ENCODE data around the gene TRIM56. TPM values are rescaled to one million over a fixed set of nuclear protein-coding genes. Genes with fewer than 3 reads are reported as not detected.

Gene TRIM56
- total and polyA plus RNA-seq, 9 of the 15 experiments (the other 6 are each of a cell fraction or from before 2014, with no cell fraction given), result 2.0 to 29.7 (median 11.6) TPM

DNA sequence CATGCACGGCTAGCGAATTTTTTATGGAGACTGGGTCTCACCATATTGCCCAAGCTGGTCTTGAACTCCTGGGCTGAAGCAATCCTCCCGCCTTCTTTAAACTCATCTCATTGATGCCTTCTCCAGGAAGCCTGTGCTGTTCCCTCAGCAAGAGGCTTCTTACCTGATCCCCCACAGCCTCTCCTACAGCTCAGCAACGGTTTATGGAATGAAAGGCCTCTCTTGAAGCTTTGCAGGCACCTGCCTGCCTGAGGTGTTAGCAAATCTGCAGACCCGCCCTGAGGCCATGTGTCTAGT, 468 bp upstream of the TRIM56 start (continued):
- peak in 1 of 2 experiments; percentile 31; a peak in 1 of 4 replicates for TF ChIP-seq FOXA3 (CRISPR knock-in tag; conservative IDR thresholded peaks at IDR 0.05 in 1 of 2, IDR thresholded peaks at IDR 0.05 in 1 of 2)
- TF ChIP-seq MAZ (CRISPR knock-in tag; conservative IDR thresholded peaks at IDR 0.05 in 1 of 2, IDR thresholded peaks at IDR 0.05 in 1 of 2), result no peak
- TF ChIP-seq PHB (CRISPR knock-in tag; IDR thresholded peaks at IDR 0.05), result 0 out of 2 replicates have a peak, but pooled peaks have one; percentile 38
- TF ChIP-seq CEBPG (CRISPR knock-in tag; IDR thresholded peaks at IDR 0.05), result no peak
- 0 out of 4 replicates have a peak, but pooled peaks of 1 of the 2 experiments have one; percentile 0 for TF ChIP-seq CEBPG (tag; conservative IDR thresholded peaks at IDR 0.05 in 1 of 2, IDR thresholded peaks at IDR 0.05 in 1 of 2)
- TF ChIP-seq, protein P1, sequence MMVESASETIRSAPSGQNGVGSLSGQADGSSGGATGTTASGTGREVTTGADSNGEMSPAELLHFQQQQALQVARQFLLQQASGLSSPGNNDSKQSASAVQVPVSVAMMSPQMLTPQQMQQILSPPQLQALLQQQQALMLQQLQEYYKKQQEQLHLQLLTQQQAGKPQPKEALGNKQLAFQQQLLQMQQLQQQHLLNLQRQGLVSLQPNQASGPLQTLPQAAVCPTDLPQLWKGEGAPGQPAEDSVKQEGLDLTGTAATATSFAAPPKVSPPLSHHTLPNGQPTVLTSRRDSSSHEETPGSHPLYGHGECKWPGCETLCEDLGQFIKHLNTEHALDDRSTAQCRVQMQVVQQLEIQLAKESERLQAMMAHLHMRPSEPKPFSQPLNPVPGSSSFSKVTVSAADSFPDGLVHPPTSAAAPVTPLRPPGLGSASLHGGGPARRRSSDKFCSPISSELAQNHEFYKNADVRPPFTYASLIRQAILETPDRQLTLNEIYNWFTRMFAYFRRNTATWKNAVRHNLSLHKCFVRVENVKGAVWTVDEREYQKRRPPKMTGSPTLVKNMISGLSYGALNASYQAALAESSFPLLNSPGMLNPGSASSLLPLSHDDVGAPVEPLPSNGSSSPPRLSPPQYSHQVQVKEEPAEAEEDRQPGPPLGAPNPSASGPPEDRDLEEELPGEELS (CRISPR knock-in tag; IDR thresholded peaks at IDR 0.05; ENCODE audit: borderline replicate concordance), result 0 out of 2 replicates have a peak, but pooled peaks have one; percentile 34
- TF ChIP-seq, protein P2, sequence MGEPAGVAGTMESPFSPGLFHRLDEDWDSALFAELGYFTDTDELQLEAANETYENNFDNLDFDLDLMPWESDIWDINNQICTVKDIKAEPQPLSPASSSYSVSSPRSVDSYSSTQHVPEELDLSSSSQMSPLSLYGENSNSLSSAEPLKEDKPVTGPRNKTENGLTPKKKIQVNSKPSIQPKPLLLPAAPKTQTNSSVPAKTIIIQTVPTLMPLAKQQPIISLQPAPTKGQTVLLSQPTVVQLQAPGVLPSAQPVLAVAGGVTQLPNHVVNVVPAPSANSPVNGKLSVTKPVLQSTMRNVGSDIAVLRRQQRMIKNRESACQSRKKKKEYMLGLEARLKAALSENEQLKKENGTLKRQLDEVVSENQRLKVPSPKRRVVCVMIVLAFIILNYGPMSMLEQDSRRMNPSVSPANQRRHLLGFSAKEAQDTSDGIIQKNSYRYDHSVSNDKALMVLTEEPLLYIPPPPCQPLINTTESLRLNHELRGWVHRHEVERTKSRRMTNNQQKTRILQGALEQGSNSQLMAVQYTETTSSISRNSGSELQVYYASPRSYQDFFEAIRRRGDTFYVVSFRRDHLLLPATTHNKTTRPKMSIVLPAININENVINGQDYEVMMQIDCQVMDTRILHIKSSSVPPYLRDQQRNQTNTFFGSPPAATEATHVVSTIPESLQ (CRISPR knock-in tag; IDR thresholded peaks at IDR 0.05), result no peak
- TF ChIP-seq, protein P3, sequence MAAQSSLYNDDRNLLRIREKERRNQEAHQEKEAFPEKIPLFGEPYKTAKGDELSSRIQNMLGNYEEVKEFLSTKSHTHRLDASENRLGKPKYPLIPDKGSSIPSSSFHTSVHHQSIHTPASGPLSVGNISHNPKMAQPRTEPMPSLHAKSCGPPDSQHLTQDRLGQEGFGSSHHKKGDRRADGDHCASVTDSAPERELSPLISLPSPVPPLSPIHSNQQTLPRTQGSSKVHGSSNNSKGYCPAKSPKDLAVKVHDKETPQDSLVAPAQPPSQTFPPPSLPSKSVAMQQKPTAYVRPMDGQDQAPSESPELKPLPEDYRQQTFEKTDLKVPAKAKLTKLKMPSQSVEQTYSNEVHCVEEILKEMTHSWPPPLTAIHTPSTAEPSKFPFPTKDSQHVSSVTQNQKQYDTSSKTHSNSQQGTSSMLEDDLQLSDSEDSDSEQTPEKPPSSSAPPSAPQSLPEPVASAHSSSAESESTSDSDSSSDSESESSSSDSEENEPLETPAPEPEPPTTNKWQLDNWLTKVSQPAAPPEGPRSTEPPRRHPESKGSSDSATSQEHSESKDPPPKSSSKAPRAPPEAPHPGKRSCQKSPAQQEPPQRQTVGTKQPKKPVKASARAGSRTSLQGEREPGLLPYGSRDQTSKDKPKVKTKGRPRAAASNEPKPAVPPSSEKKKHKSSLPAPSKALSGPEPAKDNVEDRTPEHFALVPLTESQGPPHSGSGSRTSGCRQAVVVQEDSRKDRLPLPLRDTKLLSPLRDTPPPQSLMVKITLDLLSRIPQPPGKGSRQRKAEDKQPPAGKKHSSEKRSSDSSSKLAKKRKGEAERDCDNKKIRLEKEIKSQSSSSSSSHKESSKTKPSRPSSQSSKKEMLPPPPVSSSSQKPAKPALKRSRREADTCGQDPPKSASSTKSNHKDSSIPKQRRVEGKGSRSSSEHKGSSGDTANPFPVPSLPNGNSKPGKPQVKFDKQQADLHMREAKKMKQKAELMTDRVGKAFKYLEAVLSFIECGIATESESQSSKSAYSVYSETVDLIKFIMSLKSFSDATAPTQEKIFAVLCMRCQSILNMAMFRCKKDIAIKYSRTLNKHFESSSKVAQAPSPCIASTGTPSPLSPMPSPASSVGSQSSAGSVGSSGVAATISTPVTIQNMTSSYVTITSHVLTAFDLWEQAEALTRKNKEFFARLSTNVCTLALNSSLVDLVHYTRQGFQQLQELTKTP (IDR thresholded peaks at IDR 0.05; ENCODE audit: low read depth in 1 of 2, partially characterized antibody in 2 of 2), result peak in 1 of 2 experiments; percentile 19
- peak; percentile 24; the same call in 1 of the 2 replicates for TF ChIP-seq ZNF232 (CRISPR knock-in tag; IDR thresholded peaks at IDR 0.05)
- no peak for TF ChIP-seq RBM22 (IDR thresholded peaks at IDR 0.05; ENCODE audit: low read depth, low read length, poor library complexity, severe bottlenecking)
- no peak for TF ChIP-seq RBM39 (optimal IDR thresholded peaks at IDR 0.05; ENCODE audit: low read depth, low read length)
- TF ChIP-seq, protein P4, sequence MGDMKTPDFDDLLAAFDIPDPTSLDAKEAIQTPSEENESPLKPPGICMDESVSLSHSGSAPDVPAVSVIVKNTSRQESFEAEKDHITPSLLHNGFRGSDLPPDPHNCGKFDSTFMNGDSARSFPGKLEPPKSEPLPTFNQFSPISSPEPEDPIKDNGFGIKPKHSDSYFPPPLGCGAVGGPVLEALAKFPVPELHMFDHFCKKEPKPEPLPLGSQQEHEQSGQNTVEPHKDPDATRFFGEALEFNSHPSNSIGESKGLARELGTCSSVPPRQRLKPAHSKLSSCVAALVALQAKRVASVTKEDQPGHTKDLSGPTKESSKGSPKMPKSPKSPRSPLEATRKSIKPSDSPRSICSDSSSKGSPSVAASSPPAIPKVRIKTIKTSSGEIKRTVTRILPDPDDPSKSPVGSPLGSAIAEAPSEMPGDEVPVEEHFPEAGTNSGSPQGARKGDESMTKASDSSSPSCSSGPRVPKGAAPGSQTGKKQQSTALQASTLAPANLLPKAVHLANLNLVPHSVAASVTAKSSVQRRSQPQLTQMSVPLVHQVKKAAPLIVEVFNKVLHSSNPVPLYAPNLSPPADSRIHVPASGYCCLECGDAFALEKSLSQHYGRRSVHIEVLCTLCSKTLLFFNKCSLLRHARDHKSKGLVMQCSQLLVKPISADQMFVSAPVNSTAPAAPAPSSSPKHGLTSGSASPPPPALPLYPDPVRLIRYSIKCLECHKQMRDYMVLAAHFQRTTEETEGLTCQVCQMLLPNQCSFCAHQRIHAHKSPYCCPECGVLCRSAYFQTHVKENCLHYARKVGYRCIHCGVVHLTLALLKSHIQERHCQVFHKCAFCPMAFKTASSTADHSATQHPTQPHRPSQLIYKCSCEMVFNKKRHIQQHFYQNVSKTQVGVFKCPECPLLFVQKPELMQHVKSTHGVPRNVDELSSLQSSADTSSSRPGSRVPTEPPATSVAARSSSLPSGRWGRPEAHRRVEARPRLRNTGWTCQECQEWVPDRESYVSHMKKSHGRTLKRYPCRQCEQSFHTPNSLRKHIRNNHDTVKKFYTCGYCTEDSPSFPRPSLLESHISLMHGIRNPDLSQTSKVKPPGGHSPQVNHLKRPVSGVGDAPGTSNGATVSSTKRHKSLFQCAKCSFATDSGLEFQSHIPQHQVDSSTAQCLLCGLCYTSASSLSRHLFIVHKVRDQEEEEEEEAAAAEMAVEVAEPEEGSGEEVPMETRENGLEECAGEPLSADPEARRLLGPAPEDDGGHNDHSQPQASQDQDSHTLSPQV (IDR thresholded peaks at IDR 0.05), result peak; percentile 58; the same call in 1 of the 2 replicates
- TF ChIP-seq KDM4B (IDR thresholded peaks at IDR 0.05; ENCODE audit: borderline replicate concordance in 2 of 2, low read depth in 1 of 2), result 0 out of 4 replicates have a peak, but pooled peaks of 1 of the 2 experiments have one; percentile 2

Data from K562 (cell line).